ENCODE measurements around the gene DHRS11.

Gene DHRS11, protein sequence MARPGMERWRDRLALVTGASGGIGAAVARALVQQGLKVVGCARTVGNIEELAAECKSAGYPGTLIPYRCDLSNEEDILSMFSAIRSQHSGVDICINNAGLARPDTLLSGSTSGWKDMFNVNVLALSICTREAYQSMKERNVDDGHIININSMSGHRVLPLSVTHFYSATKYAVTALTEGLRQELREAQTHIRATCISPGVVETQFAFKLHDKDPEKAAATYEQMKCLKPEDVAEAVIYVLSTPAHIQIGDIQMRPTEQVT

DNA sequence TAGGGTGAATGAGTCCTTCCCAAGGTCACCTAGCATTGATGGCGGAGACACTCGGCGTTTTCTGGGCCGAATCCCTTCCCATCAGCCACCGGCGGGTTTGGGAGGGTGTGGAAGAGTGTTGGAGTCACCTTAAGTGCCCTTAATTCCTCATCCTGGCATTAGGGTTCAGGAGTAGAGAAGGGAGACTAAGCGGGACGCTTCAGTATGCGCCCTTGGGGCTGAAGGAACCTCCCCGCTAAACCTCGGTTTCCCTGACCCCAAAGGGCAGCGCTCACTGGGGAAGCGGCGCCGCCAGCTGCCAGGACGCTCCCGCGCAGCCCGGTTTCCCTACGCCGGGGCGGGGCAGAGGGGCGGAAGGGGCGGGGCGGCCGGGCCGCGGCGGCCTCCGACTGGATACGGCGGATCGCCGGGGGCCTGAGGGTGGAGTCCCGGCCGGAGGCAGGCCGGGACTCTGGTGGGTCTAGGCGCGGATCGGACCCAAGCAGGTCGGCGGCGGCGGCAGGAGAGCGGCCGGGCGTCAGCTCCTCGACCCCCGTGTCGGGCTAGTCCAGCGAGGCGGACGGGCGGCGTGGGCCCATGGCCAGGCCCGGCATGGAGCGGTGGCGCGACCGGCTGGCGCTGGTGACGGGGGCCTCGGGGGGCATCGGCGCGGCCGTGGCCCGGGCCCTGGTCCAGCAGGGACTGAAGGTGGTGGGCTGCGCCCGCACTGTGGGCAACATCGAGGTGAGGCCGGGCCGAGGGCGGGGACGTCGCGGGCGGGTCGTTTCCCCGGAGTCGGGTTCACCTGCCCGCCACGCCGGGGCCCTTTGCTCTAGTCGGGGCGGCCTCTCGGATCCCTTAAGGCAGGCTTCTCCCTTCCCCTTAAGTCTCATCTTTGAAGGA is at the start of gene DHRS11:
DHRS11 (plus strand) TSS at position 446 of the 882 bp plus-strand sequence; CDS start at position 577, 131 bp downstream.
- DNase-seq, result peak; percentile 53

DNA sequence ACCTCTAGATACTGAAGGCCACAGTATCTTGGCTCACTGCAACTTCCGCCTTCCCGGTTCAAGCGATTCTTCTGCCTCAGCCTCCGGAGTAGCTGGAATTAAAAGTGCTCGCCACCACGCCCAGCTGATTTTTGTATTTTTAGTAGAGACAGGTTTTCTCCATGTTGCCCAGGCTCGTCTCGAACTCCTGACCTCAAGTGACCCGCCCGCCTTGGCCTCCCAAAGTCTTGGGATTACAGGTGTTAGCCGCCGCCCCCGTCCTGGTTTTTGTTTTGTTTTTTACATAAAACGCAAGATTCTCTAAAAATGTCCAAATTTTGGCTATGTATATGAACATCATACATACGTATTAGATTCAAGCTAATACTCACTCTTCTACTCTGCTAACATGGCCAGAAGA is 48.9 kb upstream of the DHRS11 start:
- no peak for DNase-seq

DNA sequence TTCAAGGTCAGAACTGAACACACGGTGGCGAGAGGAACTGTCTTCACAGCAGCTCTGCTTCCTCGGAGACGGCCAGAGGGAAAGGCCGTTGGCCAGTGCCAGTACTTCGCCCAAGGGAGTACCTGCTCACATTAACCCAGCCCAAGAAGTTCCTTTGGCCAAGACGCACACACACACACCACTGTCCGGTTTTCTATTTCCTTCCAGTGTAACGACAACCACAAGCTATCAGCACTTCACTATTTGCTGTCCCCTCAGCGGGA is 47.7 kb upstream of the DHRS11 start:
- DNase-seq, result peak; percentile 75

DNA sequence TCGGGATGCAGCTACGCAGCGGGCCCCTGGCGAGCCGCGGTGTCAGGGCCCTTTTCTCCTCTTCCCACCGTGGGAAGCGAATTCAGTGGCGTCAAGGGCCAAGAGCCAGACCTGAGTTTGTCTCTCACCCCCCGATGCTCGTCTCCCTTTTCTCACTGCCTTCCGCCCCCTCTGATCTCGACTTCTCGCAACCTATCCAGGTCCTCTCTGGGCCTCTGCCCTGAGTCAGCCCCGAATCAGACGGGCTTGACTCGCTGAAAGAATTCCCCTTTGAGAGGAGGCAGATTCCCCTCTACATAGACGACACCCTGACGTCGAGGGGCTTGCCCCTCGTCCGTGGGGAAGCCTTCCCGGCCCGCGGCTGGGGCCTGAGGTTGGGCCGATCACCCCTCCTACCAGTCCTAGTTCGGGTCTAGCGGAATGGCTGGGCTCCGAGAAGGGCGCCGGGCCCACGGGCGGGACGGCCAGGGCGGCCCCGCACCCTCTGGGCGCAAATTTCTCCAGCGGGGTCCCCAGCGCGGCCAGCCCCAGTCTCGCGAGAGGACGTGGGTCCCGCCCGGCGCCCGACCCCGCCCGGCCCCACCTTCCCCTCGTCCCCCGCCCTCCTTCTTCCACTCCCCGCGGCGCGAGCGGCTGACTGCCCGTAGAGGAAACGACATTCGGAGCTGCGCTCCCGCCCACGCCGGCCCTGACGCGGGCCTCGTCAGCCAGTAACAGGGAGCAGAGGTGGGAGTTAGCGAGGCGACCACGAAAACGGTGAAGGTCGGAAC is 47.2 kb upstream of the DHRS11 start, which contains the start of gene GGNBP2:
GGNBP2 (plus strand) TSS at position 613 of the 770 bp plus-strand sequence. CDS start 806 bp downstream, outside the sequence.
- DNase-seq, result peak; percentile 75

DNA sequence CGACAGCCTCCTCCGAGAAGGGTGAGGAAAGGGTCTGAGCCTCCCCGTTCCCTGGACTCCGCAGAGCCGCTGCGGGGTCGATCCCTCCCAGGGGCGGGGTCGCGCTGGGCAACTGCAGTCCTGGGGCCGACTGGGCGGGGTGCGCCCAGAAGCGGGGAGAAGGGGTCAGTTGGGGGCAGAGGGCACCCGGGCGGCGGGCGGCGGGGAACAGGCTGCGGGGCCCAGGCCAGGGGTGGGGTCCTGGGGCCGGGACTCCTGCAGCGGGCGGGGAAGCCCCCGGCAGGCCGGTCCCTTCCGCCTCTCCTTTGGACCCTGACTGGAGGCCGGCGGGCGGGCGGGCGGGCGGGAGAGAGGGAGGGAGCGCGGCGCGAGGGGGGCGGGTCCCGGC is 46.6 kb upstream of the DHRS11 start:
- no peak for DNase-seq

DNA sequence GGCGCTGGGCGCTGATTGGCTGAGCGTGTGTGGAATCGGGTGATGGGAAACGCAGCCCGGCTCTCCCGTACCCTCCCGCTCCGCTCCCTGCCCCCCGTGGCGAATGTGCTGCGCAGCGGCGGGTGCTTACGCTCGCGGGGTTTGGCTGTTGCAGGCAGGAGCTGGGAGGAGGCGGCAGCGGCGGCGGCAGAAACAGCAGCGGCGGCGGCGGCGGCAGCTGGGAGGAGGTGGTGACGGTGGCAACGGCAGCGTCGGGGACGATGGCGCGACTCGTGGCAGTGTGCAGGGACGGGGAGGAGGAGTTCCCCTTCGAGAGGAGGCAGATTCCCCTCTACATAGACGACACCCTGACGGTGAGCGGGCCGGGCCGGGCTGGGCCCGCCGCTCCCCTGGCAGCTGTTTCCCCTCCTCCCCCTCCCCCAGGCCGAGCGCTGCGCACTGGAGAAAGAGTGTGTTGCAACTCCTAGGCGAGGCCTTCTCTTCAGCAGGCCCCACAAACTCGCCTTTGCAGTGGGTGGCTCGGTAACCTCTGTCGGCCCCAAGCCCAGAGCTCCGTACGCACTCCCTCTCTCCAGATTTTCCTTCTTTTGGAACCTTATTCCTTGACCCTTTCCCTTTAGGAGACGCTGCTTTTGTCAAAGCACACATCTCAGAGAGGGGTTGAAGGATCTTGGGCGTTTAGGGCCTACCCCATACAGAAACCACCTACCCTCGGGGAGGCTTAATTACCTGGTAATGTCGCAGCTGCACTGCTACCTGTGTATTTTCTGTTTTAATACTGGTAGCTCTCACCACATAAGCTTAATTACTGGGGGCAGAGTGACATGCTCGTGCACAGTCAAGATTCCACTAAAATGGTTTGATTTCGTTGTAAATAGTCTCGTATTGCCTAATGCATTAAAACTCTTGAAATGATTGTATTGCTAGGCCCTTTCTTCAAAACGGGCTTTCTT is 45.9 kb upstream of the DHRS11 start:
- peak; percentile 89 for DNase-seq

DNA sequence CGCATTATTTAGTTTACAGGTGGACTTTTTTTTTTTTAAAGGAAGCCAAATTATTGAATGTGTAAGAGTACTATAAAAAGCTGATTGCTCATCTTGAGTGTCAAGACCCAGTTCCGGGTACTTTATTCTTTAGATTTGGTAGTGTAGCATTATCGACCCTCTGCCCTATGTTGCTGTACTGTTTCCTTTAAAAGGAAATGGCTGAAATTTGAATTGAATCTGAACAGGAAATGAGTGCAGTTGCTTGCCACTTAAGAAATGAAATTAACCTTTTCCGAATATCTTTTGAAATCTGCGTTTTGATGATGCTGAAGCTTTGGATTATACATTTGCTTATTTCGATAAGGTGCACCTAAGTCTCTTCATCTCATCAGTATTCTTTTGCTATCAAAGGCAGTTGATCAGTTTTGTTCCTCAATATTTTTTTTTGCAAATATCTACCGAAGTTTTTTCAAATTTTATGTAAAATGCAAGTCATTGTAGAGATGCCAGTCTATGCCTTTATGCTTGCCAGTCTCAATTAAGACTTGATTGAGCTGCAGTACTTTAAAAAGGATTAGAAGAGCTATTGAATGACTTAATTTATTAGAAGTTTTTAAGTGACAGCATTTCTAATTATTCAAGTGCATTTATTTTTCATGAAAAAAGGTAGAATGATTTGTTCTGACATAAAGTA is 45.1 kb upstream of the DHRS11 start:
- peak; percentile 15 for DNase-seq

DNA sequence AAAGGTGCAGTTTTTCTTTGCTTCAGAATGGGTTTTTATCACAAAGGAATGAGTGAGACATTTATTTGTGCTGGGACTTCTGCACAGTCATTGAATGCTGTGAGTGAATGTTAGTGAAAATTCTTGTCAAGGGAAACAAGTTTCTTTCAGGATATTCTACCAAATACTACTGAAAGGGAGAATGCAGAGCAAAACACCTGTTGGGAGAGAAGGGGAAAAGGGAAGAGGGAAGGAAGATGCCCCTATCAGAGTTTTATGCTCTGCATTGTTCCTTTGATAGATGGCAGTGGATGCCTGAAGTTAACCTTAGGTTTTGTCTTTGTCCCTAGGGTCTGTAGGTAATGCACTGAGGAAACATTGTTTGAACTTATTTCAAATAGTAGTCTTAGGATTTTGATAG is 43.9 kb upstream of the DHRS11 start:
- no peak for DNase-seq

DNA sequence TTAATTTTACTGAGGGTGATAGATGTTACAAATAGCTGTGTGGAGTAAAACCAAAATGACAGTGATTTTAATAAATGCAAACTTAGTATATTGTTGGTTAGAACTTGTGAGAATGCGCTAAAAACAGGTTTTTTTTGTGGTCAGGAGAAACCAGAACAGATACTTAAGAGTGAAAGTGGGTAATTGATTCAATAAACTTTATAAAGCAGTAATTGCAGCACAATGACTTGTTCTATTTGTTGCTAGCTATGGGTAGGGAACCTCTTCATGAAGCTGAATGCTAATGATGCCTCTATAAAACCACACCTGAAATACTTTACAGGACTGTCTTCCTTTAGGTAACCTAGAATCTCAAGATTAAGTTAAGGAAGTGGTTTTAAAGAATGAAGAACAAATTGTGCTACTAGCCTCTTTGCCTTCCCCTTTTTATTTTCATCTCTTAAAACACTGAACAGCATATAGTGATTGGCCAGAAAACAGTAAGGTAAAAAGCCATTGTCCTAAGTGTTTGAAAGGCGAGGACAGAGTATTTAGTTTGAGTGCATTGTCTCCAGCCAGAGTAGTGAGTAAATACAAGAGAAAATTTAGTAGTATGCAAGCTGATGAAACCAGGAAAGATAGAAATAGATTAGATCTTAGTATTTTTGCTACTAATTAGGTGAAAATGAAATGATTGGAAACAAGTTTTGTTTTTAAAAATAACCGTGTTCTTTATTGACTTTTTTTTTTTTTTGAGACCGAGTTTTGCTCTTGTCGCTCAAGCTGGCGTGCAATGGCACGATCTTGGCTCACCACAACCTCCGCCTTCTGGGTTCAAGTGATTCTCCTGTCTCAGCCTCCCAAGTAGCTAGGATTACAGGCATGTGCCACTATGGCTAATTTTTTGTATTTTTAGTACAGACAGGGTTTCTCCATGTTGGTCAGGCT is 40.9 kb upstream of the DHRS11 start:
- DNase-seq, result no peak

DNA sequence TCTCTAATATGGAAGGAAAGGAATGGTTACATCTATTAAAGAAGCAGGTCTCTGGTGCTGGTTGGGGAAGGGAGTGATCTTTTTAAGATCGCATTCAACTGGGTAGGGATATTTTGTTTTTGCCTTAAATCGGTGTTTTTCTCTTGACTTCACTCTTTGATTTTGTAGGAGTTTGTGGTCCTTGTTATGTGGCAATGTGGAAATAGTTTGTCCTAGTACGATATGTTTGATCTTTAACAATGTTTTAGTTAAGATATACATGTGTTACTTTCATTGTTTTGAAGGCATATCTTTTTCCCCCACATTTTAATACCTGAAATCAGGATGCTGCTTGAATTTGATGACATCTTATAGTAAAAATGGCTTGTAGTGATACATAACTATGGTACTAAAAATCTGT is 38.2 kb upstream of the DHRS11 start:
- no peak for DNase-seq

DNA sequence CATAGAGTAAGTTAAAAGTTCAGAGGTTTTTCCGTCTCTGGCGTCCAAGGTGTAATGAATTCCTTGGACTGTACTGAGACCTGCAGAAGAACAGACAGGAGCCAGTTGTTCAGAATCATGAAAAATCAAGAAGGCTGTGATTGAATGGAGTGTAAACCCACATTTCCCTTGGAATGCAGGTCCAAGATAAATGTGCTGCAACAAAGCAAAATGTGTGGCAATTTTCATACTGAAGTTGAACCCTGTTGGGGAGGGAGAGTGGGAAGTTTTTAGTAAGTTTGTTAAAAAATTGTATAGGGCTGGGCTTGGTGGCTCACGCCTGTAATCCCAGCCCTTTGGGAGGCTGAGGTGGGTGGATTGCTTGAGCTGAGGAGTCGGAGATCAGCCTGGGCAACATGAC is 25.6 kb upstream of the DHRS11 start:
- DNase-seq, result no peak

DNA sequence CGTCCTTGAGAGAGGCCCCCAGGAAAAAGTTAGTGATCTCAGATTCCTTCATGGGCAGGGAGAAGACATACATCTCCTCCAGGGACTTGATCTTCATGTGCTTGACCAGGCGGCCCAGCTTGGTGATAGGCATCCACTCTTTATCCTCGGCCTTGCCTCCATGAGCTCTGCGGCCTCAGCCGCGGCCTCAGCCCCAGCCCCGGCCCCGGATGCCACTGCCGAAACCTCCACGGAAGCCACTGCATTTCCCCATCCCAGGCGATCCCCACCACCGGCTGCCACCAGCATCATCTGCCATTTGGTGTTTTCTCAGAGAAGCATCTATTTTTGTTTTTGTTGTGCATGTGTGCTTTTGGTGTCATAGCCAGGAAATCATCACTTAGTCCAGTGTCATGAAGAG is 16.7 kb upstream of the DHRS11 start:
- no peak for DNase-seq

DNA sequence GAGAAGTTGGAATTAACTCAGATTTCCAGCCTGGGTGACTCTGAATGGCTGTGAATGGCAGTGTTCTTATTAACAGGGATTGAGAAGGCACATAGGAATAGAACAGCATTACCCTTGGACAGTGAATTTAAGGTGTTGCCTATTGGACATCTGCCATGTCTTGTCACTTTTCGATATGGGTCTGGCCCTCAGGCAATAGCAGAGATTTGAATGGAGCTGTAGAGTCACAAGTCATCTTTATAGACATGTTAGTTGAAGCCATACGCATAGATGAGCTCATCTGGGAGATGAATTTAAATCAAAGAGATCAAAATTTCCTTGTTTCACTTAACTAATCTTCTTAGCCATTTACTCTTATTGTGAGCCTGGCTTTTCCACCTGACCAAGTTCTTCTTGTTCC is 14.9 kb upstream of the DHRS11 start:
- no peak for DNase-seq

DNA sequence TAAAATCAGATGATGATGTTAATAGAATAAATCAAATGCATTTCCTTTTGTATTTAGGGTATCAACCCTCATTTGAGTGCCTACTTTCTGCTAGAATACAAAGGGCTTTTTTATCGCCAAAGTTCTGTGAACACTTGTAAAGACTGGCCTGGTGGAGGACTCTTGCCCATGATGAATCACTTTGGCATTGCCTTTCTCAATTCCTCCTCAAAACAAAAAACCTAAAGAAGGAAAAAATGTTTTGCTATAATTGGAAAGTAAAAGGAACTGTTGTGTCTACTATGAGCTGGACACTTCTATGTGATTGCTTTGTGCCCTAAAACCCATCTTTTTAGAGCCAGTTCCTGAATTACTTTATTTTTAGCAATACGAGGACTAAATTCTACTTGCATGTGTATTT is 13.0 kb upstream of the DHRS11 start:
- DNase-seq, result no peak

DNA sequence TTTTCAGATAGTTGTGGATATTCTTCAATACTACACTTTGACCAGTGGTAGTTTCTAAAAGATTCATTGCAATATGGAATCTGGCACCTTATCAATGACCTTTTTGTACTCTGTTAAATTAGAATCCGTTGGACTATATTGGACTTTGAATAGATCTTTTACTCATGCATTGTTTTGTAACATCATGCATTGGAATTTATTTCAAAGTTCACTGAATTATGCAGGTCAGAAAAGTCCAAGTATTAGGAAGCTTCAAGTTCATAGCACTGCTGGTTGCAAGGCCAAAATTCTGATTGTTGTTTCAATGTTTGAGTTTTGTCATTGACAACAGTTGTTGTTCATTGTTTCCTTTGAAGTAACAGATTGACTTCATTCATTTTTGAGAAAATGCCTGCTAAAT is 7.9 kb upstream of the DHRS11 start:
- no peak for DNase-seq

DNA sequence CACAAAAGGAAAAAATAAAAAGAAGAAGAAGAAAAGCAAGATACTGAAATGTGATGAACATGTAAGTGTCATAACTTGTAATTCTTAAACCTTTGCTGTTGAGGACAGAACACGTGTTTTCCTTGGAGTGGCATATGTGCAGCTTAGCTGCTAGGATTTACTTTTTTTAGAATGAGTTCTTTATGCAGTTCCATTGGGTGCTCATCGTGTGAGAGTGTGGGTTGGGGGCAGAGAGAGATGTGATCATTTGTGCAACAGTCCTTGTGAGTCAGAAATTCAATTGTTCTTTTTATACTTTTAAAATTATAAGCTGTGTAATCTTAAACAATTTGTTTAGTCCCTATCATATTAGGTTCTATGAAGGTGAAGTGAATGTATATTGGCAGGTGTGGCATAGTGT is 5.5 kb upstream of the DHRS11 start:
- no peak for DNase-seq

DNA sequence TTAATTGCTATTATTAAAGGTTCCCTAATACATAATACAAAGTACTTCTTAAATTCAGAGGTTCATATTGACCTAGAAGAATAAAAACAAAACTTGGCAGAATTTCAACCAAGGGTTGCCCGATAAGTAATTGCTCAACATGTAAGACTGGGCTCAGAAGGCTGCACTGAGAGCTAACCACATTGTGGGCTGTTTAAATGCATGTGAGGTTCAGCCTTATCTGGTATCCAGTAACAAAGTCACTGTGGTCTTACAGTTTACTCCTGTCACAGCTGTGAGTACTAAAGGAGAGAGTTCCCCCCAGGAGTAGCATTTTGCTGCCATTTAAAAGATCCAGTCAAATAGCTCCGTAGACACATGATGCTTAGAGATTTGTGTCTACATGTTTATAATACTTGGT is 1.6 kb upstream of the DHRS11 start:
- DNase-seq, result no peak

DNA sequence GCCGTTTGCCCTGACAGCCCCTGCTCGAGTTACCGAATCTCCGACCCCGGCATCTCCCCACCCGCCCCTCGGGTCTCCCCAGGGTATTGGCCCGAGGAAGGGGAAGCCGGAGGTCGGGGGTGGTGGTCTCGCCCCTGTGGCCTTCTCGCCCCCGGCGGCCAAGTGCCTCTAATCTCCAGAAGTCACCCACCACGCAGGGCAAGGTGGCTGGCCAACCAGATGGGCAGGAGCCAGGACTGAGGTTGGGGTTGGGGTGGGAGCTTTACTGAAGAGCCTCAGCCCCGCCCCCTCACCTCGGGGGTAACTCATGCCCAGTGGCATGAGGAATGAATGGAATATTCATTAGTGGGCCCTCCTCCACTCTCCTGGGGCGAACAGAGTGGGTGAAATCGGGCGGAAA is 637 bp downstream of the DHRS11 start:
- peak; percentile 62 for DNase-seq

DNA sequence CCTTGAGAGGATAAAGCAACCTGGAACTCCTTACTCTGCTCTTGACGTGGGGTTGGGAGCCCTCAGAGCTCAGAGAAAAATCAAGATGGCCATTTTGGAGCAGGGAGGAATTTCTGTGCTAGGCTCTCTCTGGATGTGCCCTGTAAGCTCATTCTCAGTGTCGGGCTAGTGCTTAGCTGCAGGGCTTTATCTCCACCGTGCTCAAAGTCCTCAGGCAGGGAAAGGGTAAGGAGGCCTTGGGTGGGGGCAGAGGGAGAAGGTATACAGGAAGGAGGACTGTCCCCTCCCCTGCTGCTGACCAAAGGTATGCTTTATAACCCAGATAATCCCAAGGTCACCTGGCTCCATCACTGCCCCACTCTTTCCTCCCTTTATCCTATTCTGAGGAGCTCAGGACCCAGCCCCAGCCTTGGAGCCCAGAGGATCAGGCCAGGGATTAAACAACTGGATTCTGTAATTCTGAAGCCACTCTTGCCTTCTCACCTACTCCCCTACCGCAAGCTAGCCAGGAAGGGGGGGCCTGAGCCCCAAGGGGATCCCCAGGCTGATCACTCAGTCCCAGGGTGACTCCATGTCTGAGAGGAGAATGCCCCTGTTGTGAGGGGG is 1.1 kb downstream of the DHRS11 start:
- no peak for DNase-seq

DNA sequence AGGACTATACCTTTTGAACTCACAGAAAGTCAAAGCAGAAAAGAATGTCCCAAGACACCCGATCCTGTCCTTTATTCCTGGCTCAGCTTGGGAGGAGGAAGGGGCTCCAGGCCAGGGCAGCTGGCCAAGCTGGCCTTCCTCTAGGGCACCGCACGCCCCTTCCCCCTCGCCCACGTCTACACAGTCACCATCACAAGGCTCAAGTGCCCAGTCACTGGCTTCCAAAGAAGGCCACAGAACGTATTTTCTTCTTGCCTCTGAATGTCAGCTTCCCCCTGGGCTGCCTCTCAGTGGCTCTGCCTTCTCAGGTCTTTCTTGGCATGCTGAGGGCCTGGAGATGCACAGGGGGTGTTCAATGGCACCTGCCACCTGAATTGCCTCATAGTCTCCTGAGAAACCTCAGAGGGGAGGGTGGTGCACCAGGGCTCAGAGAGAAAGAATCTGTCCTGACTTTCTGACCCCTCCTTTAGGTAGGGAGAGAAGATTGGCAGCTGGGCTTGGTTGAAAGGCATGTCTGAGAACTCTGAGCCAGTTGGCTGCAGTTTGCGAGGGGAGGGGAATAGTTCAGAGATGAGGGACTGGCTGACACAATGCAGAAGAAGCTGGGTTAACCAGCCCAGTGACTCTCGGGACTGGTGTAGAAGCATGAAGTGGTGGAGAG is 2.1 kb downstream of the DHRS11 start:
- no peak for DNase-seq
